Natural killer cell (primary cell): ENCODE results near the gene MID1. TPM values are rescaled to one million over a fixed set of nuclear protein-coding genes. Genes with fewer than 3 reads are reported as not detected.

Experiments
- ATAC-seq, 3 donors: fragments of 150-1000 bp in 2 of 3; fragments of 200-7000 bp in 1 of 3; cut with Tn5 transposase; 1 replicate in 1 of 3; 2 replicates in 2 of 3; pipeline ENCODE4 v1.10.0; 2021; ENCODE audit warnings: mild to moderate bottlenecking in 2 of 3, moderate library complexity in 2 of 3
- DNase-seq, 2 donors: peaks; one replicate each; pipeline versions ENCODE4 v3.0.0 to v3.0.0-alpha.2; 2013 to 2021; ENCODE audit warnings: mixed read lengths in 1 of 2
- H3K27ac ChIP-seq: one replicate; pipeline ENCODE4 v1.5.1; 2013; ENCODE audit warnings: mild to moderate bottlenecking, low read length
- H3K27me3 ChIP-seq: one replicate; pipeline ENCODE4 v1.6.1; 2013; ENCODE audit warnings: low read length; ENCODE audit not compliant: control insufficient read depth, insufficient read depth
- H3K36me3 ChIP-seq: one replicate; pipeline ENCODE4 v1.6.1; 2013; ENCODE audit warnings: low read length; ENCODE audit not compliant: control insufficient read depth, insufficient read depth
- H3K4me1 ChIP-seq: one replicate; pipeline ENCODE4 v1.6.1; 2013; ENCODE audit warnings: low read length; ENCODE audit not compliant: control insufficient read depth, insufficient read depth
- H3K4me3 ChIP-seq: one replicate; pipeline ENCODE4 v1.5.1; 2013; ENCODE audit warnings: low read length
- H3K9me3 ChIP-seq: one replicate; pipeline ENCODE4 v1.6.1; 2013; ENCODE audit warnings: low read length; ENCODE audit not compliant: control insufficient read depth, insufficient read depth
- H3K27ac Mint-ChIP-seq, 2 donors: one replicate each; pipeline ENCODE4 v1.8.0; 2022; ENCODE audit warnings: mild to moderate bottlenecking in 2 of 2, mixed read lengths in 2 of 2, moderate library complexity in 1 of 2
- H3K27me3 Mint-ChIP-seq, 2 donors: one replicate each; pipeline ENCODE4 v1.8.0; 2022; ENCODE audit warnings: low read depth in 2 of 2, mixed read lengths in 2 of 2
- H3K36me3 Mint-ChIP-seq: one replicate; pipeline ENCODE4 v1.8.0; 2022; ENCODE audit warnings: mixed read lengths
- H3K4me1 Mint-ChIP-seq, 2 donors: one replicate each; pipeline ENCODE4 v1.8.0; 2022; ENCODE audit warnings: mixed read lengths in 2 of 2
- H3K4me3 Mint-ChIP-seq: one replicate; pipeline ENCODE4 v1.8.0; 2022; ENCODE audit warnings: mild to moderate bottlenecking, moderate library complexity, mixed read lengths
- H3K9me3 Mint-ChIP-seq, 2 donors: one replicate each; pipeline ENCODE4 v1.8.0; 2022; ENCODE audit warnings: mixed read lengths in 2 of 2
- WGBS: methylation state at CpG from one replicate; pipeline ENCODE4 v1.1.7; 2013; ENCODE audit warnings: missing lambda C conversion rate; ENCODE audit not compliant: insufficient coverage; 5-methylcytosine and 5-hydroxymethylcytosine counted together
- intact Hi-C: fragments of 100-400 bp; cut with micrococcal nuclease; formaldehyde crosslinking; loops from one replicate; pipeline ENCODE4 v1.14.2; 2022
- total RNA-seq, 4 donors: library from RNA; stranded (reverse); fragments of 120-200 nt in 1 of 4; gene quantifications; one replicate each; pipeline versions ENCODE4 v1.2.3 to v1.2.4, GENCODE V29; 2013 to 2022
- TF ChIP-seq, protein P1 (sequence below): fragments of 200-600 bp; IDR thresholded peaks from one replicate; pipeline ENCODE4 v1.8.0; 2022; ENCODE audit warnings: antibody characterized with exemption

The MID1 gene
- total RNA-seq, 3 donors from 2014 or later (not counting 1 experiment from before 2014, with no cell fraction given) = not detected

- Histone ChIP-seq H3K27me3 (no peaks in the 10 kb centered on the region), H3K27ac (no peak overlapping the region), H3K36me3 (no peaks in the 10 kb centered on the region), H3K9me3 (no peaks in the 10 kb centered on the region), H3K4me1 (no peaks in the 10 kb centered on the region), H3K4me3 (no peak overlapping the region)
- ATAC-seq (no peak), DNase-seq (no peak)
- Mint-ChIP-seq H3K27ac (no peak overlapping the region), H3K4me3 (no peak overlapping the region), H3K27me3 (no peaks in the 10 kb centered on the region), H3K36me3 (peaks cover 8% of the 10 kb centered on the region), H3K9me3 (peaks cover 0 to 8% of the 10 kb centered on the region in 2 donors), H3K4me1 (no peaks in the 10 kb centered on the region)
- TF ChIP-seq, protein P1, sequence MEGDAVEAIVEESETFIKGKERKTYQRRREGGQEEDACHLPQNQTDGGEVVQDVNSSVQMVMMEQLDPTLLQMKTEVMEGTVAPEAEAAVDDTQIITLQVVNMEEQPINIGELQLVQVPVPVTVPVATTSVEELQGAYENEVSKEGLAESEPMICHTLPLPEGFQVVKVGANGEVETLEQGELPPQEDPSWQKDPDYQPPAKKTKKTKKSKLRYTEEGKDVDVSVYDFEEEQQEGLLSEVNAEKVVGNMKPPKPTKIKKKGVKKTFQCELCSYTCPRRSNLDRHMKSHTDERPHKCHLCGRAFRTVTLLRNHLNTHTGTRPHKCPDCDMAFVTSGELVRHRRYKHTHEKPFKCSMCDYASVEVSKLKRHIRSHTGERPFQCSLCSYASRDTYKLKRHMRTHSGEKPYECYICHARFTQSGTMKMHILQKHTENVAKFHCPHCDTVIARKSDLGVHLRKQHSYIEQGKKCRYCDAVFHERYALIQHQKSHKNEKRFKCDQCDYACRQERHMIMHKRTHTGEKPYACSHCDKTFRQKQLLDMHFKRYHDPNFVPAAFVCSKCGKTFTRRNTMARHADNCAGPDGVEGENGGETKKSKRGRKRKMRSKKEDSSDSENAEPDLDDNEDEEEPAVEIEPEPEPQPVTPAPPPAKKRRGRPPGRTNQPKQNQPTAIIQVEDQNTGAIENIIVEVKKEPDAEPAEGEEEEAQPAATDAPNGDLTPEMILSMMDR = no peak
- intact Hi-C loops = no loop called here
- 79% methylated on average over 3 of the region's 4 CpGs for WGBS
These were observed 63.2 kb downstream of the MID1 start for GRCh38 chrX:10557166-10557565.

DNA sequence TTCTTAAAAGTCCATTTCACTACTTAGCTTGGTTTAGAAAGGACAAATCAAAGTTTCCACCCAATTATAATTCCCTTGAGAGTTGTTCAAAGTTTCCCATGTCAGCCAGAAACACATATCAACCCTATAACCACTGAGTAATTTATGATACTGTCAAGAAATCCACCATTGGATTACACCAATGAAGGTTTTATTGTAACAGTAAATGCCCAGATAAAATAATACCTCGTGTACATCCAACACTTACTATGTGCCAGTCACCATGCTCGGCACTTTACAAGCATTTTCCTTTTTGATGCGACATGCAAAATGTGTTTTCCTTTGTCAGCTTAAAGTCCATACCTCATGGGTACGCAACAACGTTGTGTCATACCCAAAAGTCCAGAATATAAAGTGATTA, 64.0 kb downstream of the MID1 start:
- DNase-seq (no peak), ATAC-seq (no peak)
- TF ChIP-seq, protein P1 = no peak
- Histone ChIP-seq H3K36me3 (no peaks in the 10 kb centered on the region), H3K4me3 (no peak overlapping the region), H3K9me3 (no peaks in the 10 kb centered on the region), H3K27me3 (no peaks in the 10 kb centered on the region), H3K4me1 (no peaks in the 10 kb centered on the region), H3K27ac (no peak overlapping the region)
- Mint-ChIP-seq H3K36me3 (peaks cover 8% of the 10 kb centered on the region), H3K4me1 (no peaks in the 10 kb centered on the region), H3K27me3 (no peaks in the 10 kb centered on the region), H3K27ac (no peak overlapping the region), H3K4me3 (no peak overlapping the region), H3K9me3 (peaks cover 0 to 8% of the 10 kb centered on the region in 2 donors)
- WGBS = 77% methylated on average over 3 of the region's 5 CpGs
- intact Hi-C loops = no loop called here

- Mint-ChIP-seq H3K4me1 (no peaks in the 10 kb centered on the region), H3K27me3 (no peaks in the 10 kb centered on the region), H3K27ac (no peak overlapping the region), H3K4me3 (no peak overlapping the region), H3K9me3 (peaks cover 0 to 8% of the 10 kb centered on the region in 2 donors), H3K36me3 (peaks cover 8% of the 10 kb centered on the region)
- H3K4me1 ChIP-seq = no peaks in the 10 kb centered on the region
- H3K4me3 ChIP-seq = no peak overlapping the region
- 52% methylated on average over 3 of the region's 4 CpGs for WGBS
- H3K36me3 ChIP-seq = no peaks in the 10 kb centered on the region
- TF ChIP-seq, protein P1 = no peak
- H3K27ac ChIP-seq = no peak overlapping the region
- intact Hi-C loops = no loop called here
- no peaks in the 10 kb centered on the region for H3K9me3 ChIP-seq
- ATAC-seq = no peak
- no peak for DNase-seq
- H3K27me3 ChIP-seq = no peaks in the 10 kb centered on the region
These were observed 64.5 kb downstream of the MID1 start for GRCh38 chrX:10555846-10556245.

DNA sequence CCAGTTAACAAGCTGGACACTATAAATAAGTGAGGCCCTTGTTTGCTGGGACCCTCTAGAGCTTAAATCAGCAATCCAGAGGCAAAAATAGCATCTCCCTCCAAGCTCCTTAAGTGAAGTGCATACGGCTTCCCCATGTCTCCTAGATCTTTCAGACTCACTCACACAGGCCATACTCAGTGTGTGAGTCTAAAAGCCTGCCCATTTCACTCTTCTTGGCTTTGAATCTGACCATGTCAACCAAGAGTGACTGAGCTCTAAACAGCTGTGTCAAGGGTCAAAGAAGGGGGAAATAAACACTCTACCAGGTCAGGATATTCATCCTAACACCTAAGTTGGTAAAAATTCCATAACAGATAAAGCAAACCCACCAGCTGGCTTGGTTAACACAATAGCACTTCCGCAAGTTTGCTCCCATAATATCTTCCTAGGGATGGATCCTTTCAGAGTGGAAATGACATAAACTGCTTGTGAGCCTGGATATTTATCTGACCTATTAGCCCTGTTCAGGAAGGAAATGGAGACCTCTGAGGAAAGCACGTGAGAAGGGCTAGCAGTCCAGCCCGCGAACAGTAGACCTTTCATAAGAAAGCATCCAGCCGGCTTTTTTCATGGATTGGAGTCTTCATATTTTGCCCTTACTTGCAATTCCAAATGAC, 65.6 kb downstream of the MID1 start:
- no peak overlapping the region for H3K27ac Mint-ChIP-seq
- H3K9me3 Mint-ChIP-seq = peaks cover 0 to 8% of the 10 kb centered on the region in 2 donors
- H3K4me1 ChIP-seq = no peaks in the 10 kb centered on the region
- H3K36me3 ChIP-seq = no peaks in the 10 kb centered on the region
- TF ChIP-seq, protein P1 = no peak
- no peak overlapping the region for H3K4me3 ChIP-seq
- peaks cover 8% of the 10 kb centered on the region for H3K36me3 Mint-ChIP-seq
- 78% methylated on average over 5 of the region's 6 CpGs for WGBS
- H3K9me3 ChIP-seq = no peaks in the 10 kb centered on the region
- H3K4me1 Mint-ChIP-seq = no peaks in the 10 kb centered on the region
- no peak overlapping the region for H3K27ac ChIP-seq
- no peaks in the 10 kb centered on the region for H3K27me3 Mint-ChIP-seq
- DNase-seq = no peak
- intact Hi-C loops = no loop called here
- H3K27me3 ChIP-seq = no peaks in the 10 kb centered on the region
- ATAC-seq = no peak
- no peak overlapping the region for H3K4me3 Mint-ChIP-seq
